Kidney epithelial cell (primary cell): Measurements from ENCODE around the gene VPS16. TPM values are rescaled to one million over a fixed set of nuclear protein-coding genes. Genes with fewer than 3 reads are reported as not detected.

Source experiments
- DNase-seq: peaks from one replicate; pipeline ENCODE4 v3.0.0-alpha.2; 2010; ENCODE audit warnings: low read depth
- H3K27me3 ChIP-seq: 2 replicates; pipeline ENCODE4 v1.6.0; 2011; ENCODE audit warnings: low read length; ENCODE audit not compliant: control insufficient read depth, insufficient read depth
- H3K36me3 ChIP-seq: 2 replicates; pipeline ENCODE4 v1.5.1; 2011; ENCODE audit warnings: low read length; ENCODE audit not compliant: control insufficient read depth, insufficient read depth
- H3K4me3 ChIP-seq: 2 replicates; pipeline ENCODE4 v1.5.1; 2011; ENCODE audit warnings: low read depth, mild to moderate bottlenecking, control low read depth, low read length
- total RNA-seq: library from RNA; depleted of rRNA; stranded (reverse); fragments of >200 nt; gene quantifications from 2 replicates; pipeline ENCODE4 v1.2.3, GENCODE V29; 2015
- TF ChIP-seq, protein P1 (sequence below): IDR thresholded peaks from 2 replicates; pipeline ENCODE4 v1.5.1; 2011; ENCODE audit warnings: mild to moderate bottlenecking, moderate library complexity, low read length, control low read depth, inconsistent platforms; ENCODE audit not compliant: insufficient read depth, poor library complexity, severe bottlenecking

VPS16 gene
- total RNA-seq, 1 donor from 2014 or later = 38.6 TPM

DNA sequence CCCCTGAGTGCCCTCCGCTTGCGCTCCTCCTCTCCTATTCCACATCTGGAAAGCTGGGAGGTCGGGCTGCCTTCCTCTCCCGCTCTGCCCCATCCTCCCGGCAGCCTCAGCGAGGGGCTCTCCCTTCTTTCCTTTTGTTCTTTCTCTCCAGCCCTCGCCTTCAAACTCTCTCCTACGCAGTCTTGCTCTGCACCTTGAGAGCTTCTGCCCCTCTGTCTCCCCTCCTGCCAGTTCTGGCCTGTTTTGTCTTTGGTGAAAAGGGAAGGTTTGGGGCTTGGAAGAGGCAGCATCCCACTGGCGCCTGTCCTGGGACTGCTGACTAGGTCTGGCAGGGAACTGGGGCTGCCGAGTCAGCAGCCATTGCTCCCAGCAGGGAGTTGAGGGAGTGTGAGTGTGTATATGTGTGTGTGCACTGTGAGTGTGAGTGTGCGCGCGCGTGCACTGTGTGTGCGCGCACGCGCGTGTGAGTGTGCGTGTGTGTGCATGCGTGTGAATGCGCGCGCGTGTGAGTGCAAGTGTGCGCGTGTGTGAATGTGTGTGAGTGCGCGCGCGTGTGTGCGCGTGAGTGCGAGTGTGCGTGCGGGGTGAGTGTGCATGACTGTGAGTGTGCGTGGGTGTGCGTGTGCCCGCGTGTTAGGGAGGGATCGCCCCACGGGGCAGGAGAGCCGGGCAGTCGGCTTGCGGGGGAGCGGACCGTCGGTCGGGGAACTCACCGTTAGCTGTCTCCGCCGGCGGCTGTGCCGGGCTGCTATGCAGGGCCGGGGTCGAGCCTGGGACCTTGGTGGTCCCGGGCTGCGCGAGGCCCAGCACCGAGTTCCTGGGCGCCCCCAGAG is 40.6 kb upstream of the VPS16 start:
- no peak for DNase-seq
- no peaks in the 10 kb centered on the region for H3K36me3 ChIP-seq
- peaks cover 59% of the 10 kb centered on the region for H3K27me3 ChIP-seq
- TF ChIP-seq, protein P1, sequence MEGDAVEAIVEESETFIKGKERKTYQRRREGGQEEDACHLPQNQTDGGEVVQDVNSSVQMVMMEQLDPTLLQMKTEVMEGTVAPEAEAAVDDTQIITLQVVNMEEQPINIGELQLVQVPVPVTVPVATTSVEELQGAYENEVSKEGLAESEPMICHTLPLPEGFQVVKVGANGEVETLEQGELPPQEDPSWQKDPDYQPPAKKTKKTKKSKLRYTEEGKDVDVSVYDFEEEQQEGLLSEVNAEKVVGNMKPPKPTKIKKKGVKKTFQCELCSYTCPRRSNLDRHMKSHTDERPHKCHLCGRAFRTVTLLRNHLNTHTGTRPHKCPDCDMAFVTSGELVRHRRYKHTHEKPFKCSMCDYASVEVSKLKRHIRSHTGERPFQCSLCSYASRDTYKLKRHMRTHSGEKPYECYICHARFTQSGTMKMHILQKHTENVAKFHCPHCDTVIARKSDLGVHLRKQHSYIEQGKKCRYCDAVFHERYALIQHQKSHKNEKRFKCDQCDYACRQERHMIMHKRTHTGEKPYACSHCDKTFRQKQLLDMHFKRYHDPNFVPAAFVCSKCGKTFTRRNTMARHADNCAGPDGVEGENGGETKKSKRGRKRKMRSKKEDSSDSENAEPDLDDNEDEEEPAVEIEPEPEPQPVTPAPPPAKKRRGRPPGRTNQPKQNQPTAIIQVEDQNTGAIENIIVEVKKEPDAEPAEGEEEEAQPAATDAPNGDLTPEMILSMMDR = no peak
- H3K4me3 ChIP-seq = peak overlapping the region; percentile 51

DNA sequence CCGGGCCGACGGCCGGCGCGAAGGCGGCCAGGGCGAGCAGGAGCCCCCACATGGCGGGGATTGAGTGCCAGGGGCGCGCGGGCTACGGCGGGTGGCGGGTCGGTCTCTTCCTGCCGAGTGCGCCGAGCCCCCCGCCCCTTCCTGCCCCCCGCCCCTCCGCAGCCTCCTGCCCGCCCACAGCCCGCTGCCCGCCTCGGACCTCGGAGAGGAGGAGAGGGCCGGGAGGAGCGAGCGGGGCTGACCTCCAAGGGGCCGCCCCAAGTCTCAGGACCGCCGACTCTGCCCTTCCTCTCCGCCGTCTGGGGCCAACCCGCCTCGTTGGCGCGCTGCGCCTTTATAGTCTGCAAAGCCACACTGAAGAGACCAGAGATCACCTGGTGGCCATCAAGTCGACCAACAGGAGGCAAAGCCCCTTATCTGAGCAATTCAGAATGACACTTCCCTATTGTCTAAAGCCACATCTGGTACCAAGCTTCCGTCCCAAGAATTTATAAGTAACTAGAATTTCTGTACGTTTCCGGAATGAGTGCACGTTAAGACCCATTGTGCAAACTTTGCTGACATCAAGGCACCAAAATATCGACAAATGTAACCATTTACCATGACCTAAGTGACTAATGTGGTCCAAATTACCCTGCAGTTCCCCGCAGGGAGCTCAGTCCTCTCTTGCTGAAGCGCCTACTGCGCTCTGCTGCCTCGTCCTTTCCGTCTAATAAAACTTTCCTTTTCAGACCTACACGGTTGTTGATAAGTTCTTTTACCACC is 39.8 kb upstream of the VPS16 start, which contains the start of gene CPXM1:
Gene CPXM1, minus strand, starts transcription at position 107 of the 765 bp plus-strand sequence. Its CDS starts 55 bp downstream, at position 52.
- TF ChIP-seq, protein P1 = peak; percentile 4
- Histone ChIP-seq H3K4me3 (peak within 1 kb of the TSS; percentile 51), H3K36me3 (no peaks in the 10 kb centered on the region), H3K27me3 (peaks cover 67% of the 10 kb centered on the region)
- no peak for DNase-seq

DNA sequence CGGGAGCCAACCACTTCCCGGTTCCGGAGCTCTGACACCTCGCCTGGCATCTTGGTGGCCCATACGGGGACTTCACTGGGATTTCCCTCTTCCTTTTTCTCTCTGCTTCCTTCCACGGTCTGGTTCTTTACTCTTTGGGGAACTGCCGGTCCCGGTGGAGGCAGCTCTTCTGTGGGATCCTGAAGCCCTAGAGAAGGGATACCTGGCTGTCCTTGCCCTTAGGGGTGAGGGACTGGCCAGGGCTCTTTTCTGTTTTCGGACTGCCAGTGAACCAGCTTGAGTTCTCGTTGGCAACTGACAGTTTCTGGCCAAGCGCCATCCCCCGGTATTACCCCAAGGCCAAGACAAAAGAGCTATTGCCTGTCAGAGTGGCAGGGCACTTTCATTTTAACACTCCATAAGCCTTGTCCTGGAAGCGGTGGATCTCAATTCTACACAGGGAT is 39.2 kb upstream of the VPS16 start:
- DNase-seq = no peak

DNA sequence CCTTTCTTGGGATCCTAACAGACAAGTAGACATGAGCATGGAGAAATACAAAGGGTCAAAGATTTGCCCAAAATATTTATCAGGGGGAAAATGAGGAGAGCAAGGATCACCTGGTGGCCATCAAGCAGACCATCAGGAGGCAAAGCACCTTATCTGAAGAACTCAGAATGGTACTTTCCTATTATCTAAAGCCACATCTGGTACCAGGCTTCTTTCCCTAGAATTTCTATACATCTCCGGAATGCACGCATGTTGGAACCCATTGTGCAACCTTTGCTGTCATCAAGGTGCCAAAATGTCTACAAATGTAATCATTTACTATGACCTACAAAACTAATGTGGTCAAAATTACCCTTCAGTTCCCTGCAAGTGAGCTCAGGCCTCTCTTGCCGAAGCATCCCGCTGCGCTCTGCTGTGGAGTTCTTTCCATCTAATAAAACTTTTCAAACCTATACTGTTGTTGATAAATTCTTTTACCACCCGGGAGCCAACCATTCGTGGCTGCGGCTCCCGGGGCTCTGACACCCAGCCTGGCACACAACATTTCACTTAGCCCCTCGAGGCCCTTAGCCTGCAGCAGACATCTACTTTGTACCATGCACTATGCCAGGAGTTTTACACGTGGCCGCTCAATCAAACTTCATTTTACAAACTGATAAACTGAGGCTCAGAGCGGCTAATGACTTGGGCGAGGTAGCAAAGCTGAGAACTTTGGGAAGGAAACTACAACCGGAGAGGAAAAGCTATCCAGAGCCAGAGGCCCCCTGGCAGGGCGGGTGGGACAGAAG is 36.3 kb upstream of the VPS16 start:
- Histone ChIP-seq H3K4me3 (no peak overlapping the region), H3K36me3 (no peaks in the 10 kb centered on the region), H3K27me3 (peaks cover 66% of the 10 kb centered on the region)
- TF ChIP-seq, protein P1 = no peak
- DNase-seq = no peak

More for the DNA sequence above, 39.2 kb upstream of the VPS16 start:
- TF ChIP-seq, protein P1 = no peak
- H3K27me3 ChIP-seq = peaks cover 70% of the 10 kb centered on the region
- H3K4me3 ChIP-seq = no peak overlapping the region
- H3K36me3 ChIP-seq = no peaks in the 10 kb centered on the region

DNA sequence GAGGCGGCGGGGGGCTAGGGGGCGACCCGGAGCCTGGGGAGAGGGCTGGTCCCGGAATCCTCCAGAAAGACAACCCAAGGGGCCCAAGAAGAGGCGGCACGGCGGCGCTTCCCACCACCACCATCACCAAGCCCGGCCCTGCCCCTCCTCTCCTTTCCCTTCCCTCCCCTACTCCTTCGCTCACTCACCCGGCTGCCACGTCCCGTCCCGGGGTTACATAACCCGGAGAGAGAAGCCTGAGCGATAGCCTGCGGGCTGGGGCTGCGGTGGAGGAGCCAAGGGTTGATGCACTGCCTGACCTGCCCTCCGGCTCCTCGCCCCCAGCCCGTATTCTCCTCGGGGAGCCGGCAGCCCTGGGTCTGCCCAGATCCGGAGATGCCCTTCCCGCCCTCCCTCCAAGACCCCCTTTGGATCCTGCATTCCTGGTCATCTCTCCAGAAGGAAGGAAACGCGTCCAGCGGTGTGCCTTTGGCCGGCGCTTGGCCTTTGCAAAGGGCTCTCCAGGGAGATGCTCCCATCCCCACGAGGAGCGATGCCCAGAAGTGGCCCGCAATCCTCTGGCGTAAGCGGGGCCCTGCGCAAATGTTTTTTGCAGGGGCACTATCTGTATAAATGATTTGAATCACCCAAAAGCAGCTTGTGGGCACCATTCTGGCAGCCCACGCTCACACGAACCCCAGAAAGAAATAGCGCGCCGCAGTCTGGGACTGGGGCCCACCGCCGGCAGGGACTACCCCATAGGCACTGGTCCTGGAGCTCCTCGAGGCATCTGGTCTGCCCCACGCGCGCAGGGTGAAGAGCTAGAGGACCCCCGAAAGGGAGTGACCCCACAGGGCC is 35.5 kb upstream of the VPS16 start:
- Histone ChIP-seq H3K36me3 (no peaks in the 10 kb centered on the region), H3K27me3 (peaks cover 57% of the 10 kb centered on the region), H3K4me3 (no peak overlapping the region)
- no peak for DNase-seq
- TF ChIP-seq, protein P1 = no peak
